ENCODE results near the gene TRIM52. TPM values are rescaled to one million over a fixed set of nuclear protein-coding genes. Genes with fewer than 3 reads are reported as not detected.

The TRIM52 gene
- total RNA-seq, 1 experiment from 2014 or later: 7.6 TPM

DNA sequence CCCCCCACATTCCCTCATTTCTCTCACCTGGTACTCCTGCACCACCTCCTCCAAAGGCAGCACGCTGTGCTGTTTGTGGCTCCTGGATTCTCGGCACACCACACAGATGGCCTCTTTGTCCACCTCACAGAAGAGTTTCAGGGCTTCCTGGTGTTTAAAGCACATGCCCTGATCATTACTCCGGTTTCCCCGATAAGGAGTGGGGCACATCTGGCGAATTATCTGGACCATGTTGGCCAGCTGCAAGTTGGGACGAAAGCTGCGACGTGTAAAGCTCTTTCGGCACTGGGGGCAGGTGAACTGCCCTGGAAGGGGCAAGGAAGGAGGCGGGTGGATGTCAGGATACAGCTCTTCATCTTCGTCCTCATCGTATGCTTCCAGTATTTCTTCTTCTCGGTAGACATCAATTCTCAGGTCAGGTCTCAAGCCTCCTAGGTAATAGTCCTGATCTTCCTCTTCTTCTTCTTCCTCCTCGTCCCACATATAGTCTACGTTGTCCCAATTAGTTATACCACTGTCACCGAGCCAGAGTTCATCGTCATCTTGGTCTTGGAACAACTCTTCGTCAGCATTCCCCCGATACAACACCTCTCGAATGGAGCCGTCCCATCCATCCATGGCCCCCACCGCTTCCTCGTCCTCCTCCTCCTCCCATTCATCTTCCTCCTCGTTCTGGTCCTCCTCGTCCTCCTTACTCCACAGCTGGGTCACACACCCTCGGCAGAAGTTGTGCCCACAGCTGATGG, 796 bp downstream of the TRIM52 start:
- no peaks in the 10 kb centered on the region for H3K9me3 ChIP-seq (ENCODE audit: control insufficient read depth in 1 of 2, insufficient read depth in 1 of 2, low read depth in 1 of 2, low read length in 2 of 2)
- no peak overlapping the region for H2AFZ ChIP-seq (ENCODE audit: low read depth, low read length, poor library complexity, severe bottlenecking)
- DNase-seq (ENCODE audit: low read depth, low spot score): no peak
- H3K9ac ChIP-seq (ENCODE audit: low read length): peak overlapping the region; percentile 99
- no peak for ATAC-seq
- H3K4me2 ChIP-seq (ENCODE audit: low read length): peak overlapping the region; percentile 85
- H3K4me1 ChIP-seq (ENCODE audit: control insufficient read depth in 1 of 2, insufficient read depth in 2 of 2, low read length in 2 of 2): peaks cover 12 to 21% of the 10 kb centered on the region in 2 experiments; a peak in 3 of 4 replicates
- H3K27ac ChIP-seq (ENCODE audit: low read depth, low read length): peak overlapping the region; percentile 97
- H3K9me2 ChIP-seq (ENCODE audit: insufficient read depth): no peaks in the 10 kb centered on the region
- TF ChIP-seq EZH2 (IDR thresholded peaks at IDR 0.05) (no peak), EZH2phosphoT487 (IDR thresholded peaks at IDR 0.05; ENCODE audit: borderline replicate concordance) (no peak), POLR2A (IDR thresholded peaks at IDR 0.05; ENCODE audit: borderline replicate concordance, extremely low read depth, insufficient read depth, insufficient read length) (no peak), ZFX (IDR thresholded peaks at IDR 0.05) (no peak), ELF1 (IDR thresholded peaks at IDR 0.05; ENCODE audit: borderline replicate concordance, low read depth) (no peak), SIN3A (IDR thresholded peaks at IDR 0.05; ENCODE audit: low read depth) (no peak), TCF7L2 (IDR thresholded peaks at IDR 0.05; ENCODE audit: borderline replicate concordance, extremely low read depth, insufficient read depth, insufficient read length) (no peak), SP1 (IDR thresholded peaks at IDR 0.05; ENCODE audit: low read depth) (no peak), CEBPB (IDR thresholded peaks at IDR 0.05; ENCODE audit: low read depth) (no peak), YY1 (IDR thresholded peaks at IDR 0.05; ENCODE audit: extremely low read depth, insufficient replicate concordance, low read depth, low read length) (no peak), POLR2AphosphoS5 (IDR thresholded peaks at IDR 0.05; ENCODE audit: low read depth, low read length) (no peak), ZNF274 (IDR thresholded peaks at IDR 0.05; ENCODE audit: low read depth, low read length) (no peak)
- TF ChIP-seq, protein P1, sequence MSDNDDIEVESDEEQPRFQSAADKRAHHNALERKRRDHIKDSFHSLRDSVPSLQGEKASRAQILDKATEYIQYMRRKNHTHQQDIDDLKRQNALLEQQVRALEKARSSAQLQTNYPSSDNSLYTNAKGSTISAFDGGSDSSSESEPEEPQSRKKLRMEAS (IDR thresholded peaks at IDR 0.05): no peak
- TF ChIP-seq, protein P2, sequence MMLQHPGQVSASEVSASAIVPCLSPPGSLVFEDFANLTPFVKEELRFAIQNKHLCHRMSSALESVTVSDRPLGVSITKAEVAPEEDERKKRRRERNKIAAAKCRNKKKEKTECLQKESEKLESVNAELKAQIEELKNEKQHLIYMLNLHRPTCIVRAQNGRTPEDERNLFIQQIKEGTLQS (IDR thresholded peaks at IDR 0.05): no peak
- TF ChIP-seq, protein P3, sequence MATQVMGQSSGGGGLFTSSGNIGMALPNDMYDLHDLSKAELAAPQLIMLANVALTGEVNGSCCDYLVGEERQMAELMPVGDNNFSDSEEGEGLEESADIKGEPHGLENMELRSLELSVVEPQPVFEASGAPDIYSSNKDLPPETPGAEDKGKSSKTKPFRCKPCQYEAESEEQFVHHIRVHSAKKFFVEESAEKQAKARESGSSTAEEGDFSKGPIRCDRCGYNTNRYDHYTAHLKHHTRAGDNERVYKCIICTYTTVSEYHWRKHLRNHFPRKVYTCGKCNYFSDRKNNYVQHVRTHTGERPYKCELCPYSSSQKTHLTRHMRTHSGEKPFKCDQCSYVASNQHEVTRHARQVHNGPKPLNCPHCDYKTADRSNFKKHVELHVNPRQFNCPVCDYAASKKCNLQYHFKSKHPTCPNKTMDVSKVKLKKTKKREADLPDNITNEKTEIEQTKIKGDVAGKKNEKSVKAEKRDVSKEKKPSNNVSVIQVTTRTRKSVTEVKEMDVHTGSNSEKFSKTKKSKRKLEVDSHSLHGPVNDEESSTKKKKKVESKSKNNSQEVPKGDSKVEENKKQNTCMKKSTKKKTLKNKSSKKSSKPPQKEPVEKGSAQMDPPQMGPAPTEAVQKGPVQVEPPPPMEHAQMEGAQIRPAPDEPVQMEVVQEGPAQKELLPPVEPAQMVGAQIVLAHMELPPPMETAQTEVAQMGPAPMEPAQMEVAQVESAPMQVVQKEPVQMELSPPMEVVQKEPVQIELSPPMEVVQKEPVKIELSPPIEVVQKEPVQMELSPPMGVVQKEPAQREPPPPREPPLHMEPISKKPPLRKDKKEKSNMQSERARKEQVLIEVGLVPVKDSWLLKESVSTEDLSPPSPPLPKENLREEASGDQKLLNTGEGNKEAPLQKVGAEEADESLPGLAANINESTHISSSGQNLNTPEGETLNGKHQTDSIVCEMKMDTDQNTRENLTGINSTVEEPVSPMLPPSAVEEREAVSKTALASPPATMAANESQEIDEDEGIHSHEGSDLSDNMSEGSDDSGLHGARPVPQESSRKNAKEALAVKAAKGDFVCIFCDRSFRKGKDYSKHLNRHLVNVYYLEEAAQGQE (IDR thresholded peaks at IDR 0.05; ENCODE audit: low read depth): no peak
- CTCF ChIA-PET: interaction anchor here (1.5 kb wide), 1 partner anchor 15 kb away, joined by 4 read pairs; no protein-coding TSS in a partner anchor
- POLR2A ChIA-PET: interaction anchor here (2.4 to 3.0 kb wide), 2 partner anchors 9 to 16 kb away, joined by 11 to 18 read pairs; partner anchors contain the start of gene RACK1
- BruUV-seq (replicated peaks): TSS peak; percentile 64
- peaks cover 9% of the 10 kb centered on the region; the same call in 1 of the 2 replicates for H4K20me1 ChIP-seq (ENCODE audit: insufficient read depth)
- intact Hi-C loops (cut with micrococcal nuclease): loop anchor here (5.0 kb wide), 1 partner anchor 78 kb away; no protein-coding TSS in a partner anchor
- H3K36me3 ChIP-seq (ENCODE audit: control insufficient read depth in 1 of 2, insufficient read depth in 2 of 2, low read length in 2 of 2): peaks cover 9 to 19% of the 10 kb centered on the region in 2 experiments
- peaks cover 63% of the 10 kb centered on the region for H3K79me2 ChIP-seq (ENCODE audit: insufficient read depth, low read length)
- H3K27me3 ChIP-seq (ENCODE audit: insufficient read depth, low read length): no peaks in the 10 kb centered on the region
- H3K4me3 ChIP-seq (replicated peaks in 1 of 2; ENCODE audit: low read depth in 1 of 2, low read length in 2 of 2): peak overlapping the region; percentile 83 to 96
- RAD21 ChIA-PET (ENCODE audit: low non-redundant PET in 1 of 2, low total read pairs in 2 of 2, uncharacterized antibody in 2 of 2, unreplicated experiment in 2 of 2): no interaction called here
